Left lobe of liver (tissue), 2 donors: Measurements from ENCODE around the gene EDN1. TPM values are rescaled to one million over a fixed set of nuclear protein-coding genes. Genes with fewer than 3 reads are reported as not detected.

Experiments used
- ATAC-seq: fragments of 200-7000 bp; cut with Tn5 transposase; one replicate; pipeline ENCODE4 v1.9.1; 2020; ENCODE audit warnings: mild to moderate bottlenecking, moderate library complexity
- DNase-seq: peaks from one replicate; pipeline ENCODE4 v3.0.0-alpha.2; 2020; ENCODE audit warnings: low spot score
- total RNA-seq: library from RNA; stranded (reverse); gene quantifications from one replicate; pipeline ENCODE4 v1.2.1, GENCODE V29; 2021
- donor health status: DM: no; HTN: no; CAD: no; lungs with moderate emphysema.
- donor health status: DM: no; HTN: yes; CAD: no.

The EDN1 gene
- total RNA-seq, 1 donor from 2014 or later: 0.33 TPM

- DNase-seq (no peak), ATAC-seq (no peak)
Observed at GRCh38 chr6:12293931-12294807, 4.0 kb downstream of the EDN1 start.

DNA sequence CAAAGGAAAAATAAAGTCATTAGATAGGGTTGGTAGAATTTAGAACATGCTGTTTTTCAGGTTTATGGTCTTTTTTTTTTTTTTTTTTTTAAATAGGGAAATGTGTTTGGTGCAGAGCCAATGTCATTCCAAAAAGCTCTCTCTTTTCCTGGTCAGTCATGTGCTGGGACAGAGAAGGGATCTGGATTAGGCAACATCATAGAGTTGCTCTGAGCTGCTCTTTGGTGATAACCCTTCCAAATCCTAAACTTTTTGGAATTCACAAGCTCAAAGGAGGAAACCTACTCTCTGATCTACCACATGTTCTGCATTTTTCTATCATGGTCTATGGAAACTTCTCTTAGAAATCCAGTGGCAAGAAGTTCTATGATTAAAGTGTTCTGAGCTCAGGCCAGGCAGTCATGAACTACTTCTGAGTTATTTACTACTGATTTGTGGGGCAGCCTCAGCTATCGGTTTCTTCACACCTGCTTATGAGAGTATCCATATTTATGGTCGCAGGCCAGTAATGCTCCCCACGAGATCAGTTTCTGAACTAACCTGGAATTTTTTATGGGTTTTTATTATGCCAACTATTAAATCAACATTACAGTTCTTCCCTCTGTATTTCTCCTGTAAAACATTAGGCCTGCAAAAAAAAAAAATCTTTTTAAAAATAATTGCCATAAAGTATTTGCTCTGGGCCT, 4.8 kb downstream of the EDN1 start:
- no peak for ATAC-seq
- no peak for DNase-seq

DNA sequence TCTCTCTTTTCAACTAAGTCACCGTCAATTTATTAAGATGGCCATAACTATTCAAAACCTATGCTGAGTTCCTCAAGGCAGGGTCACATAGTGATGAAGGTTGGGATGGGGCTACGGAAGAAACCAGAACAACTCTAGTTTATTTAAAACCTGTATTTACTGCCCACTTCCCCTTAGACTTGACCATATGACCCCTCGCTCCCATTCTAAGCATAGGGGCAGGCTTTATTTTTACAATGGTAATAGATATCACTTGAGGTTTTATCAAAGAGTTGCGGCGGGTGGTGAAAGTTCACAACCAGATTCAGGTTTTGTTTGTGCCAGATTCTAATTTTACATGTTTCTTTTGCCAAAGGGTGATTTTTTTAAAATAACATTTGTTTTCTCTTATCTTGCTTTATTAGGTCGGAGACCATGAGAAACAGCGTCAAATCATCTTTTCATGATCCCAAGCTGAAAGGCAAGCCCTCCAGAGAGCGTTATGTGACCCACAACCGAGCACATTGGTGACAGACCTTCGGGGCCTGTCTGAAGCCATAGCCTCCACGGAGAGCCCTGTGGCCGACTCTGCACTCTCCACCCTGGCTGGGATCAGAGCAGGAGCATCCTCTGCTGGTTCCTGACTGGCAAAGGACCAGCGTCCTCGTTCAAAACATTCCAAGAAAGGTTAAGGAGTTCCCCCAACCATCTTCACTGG, 5.5 kb downstream of the EDN1 start:
- DNase-seq (no peak), ATAC-seq (no peak)

- no peak for ATAC-seq
- DNase-seq: no peak
Observed at GRCh38 chr6:12296255-12296573, 6.1 kb downstream of the EDN1 start.

GRCh38 chr6:12296604-12297003, 6.4 kb downstream of the EDN1 start:
- ATAC-seq: no peak
- DNase-seq: no peak

GRCh38 chr6:12297363-12298016, 7.3 kb downstream of the EDN1 start:
- DNase-seq: no peak
- ATAC-seq: no peak

DNA sequence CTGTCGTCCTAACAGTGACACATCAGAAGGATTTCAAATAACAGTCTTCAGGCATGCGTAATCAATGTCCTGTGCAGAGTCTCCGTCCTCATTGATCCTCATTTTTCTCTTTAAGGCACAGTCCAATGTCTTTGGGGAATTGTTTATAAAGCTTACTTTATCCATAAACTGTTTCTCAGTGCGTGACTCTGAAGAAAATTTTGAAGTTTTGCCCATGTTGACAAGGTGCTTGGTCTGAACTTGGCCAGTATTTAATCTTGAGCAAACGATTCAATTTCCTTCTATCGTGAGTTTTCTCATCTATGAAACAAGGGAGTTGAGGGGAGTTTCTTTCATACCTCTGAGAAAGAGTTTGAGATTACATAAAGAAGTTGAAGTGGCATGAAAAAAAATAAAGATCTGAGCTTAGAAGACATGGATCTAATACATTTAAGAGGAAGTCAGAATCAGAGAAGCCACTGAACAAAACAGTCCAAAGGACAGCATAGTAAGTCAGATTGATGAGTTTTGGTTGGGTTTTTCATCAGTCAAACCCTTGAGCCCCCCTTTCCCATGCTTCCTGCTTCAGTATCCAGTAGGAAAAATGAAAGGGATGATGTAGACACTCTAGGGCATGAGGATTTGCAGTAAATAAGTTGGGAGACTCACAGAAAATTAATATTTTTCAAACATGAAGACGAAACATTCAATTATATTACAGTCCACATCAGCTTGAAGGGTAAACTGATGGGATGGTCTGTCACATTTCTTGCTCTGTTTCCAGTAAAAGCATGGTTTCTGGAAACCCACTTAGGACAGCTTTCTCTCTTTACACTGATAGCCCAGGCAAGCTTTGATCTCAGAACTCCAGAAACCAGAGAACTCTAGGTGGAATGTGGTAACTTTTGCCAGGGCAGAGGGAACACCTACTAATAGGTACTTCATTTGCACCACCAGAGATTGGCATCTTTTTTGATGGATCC, 8.1 kb downstream of the EDN1 start:
- no peak for ATAC-seq
- DNase-seq: no peak

DNA sequence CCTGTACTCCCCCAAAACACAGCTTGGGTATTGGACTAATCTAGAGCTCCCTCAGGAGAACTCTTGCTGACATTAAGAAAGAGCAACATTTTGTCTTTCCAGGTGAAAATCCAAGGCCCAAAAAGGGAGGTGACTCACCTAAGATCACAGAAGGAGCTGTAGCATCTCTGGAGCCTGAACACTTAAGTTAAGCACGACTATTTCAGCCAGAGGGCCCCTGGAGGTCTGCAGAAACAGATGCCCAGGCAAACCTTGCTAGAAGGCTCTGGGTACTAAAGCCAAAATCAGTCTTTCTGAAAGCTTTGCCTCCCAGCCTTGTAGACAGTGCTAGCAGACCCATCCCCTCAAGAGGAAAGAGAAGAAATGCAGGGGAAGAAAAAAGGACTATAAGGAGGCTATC, 8.8 kb downstream of the EDN1 start:
- no peak for DNase-seq
- ATAC-seq: no peak

- DNase-seq: no peak
- ATAC-seq: no peak
Observed at GRCh38 chr6:12301018-12301417, 10.9 kb downstream of the EDN1 start.

DNA sequence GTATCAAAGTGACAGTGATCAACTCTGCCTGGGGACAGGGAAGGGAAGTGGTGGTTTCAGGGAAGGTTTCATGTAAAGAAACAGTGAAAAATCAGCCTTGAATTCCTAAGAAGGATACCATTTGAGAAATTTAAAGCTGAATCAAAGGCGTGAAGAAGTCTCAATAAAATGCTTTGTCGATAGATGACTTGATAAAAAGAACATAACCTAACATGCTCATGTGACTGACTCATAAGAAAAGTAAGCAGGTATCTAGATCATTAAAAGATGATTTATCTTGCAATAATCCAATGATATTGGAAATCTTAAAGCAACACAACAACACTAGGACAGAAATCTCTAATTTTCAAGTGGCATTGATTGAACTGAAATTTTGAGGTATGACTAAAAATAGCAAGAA, 14.3 kb downstream of the EDN1 start:
- DNase-seq: no peak
- no peak for ATAC-seq

DNA sequence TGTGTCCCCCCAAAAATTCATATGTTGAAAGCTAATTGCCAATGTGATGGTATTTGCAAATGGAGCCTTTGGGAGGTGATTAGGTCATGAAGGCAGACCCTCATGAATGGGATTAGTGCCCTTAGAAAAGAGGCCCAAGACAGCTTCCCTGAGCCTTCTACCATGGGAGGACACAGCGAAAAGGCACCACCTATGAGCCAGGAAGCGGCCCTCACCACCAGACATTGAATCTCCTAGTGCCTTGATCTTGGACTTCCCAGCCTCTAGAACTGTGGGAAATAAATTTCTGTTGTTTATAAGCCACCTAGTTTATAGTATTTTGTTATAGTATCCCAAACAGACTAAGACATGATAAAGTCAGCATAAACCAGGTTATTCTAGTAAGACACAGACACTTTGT, 18.9 kb downstream of the EDN1 start:
- DNase-seq (no peak), ATAC-seq (no peak)

GRCh38 chr6:12311106-12311505, 20.9 kb downstream of the EDN1 start:
- ATAC-seq: peak; percentile 64

GRCh38 chr6:12312736-12313135, 22.6 kb downstream of the EDN1 start:
- ATAC-seq (no peak), DNase-seq (no peak)

More at GRCh38 chr6:12311106-12311505, 20.9 kb downstream of the EDN1 start:
- no peak for DNase-seq

GRCh38 chr6:12313306-12313991, 23.3 kb downstream of the EDN1 start:
- DNase-seq: no peak
- ATAC-seq: no peak

GRCh38 chr6:12313992-12314589, 23.9 kb downstream of the EDN1 start:
- ATAC-seq (no peak), DNase-seq (no peak)

- no peak for ATAC-seq
Observed at GRCh38 chr6:12314751-12315150, 24.6 kb downstream of the EDN1 start.

GRCh38 chr6:12315292-12316081, 25.3 kb downstream of the EDN1 start:
- DNase-seq: no peak

More at GRCh38 chr6:12314751-12315150, 24.6 kb downstream of the EDN1 start:
- DNase-seq: no peak

GRCh38 chr6:12318749-12319148, 28.6 kb downstream of the EDN1 start:
- no peak for ATAC-seq
- DNase-seq: no peak

More at GRCh38 chr6:12315292-12316081, 25.3 kb downstream of the EDN1 start:
- ATAC-seq: no peak
